NCI-H526 (cell line): Measurements from ENCODE around the gene HBE1.
"Not testable (repeated sequence)": the region's sequence is repeated elsewhere in the genome, so short reads cannot be mapped to it uniquely, and the experiment has no call there.

Experiments used
- DNase-seq, 2 experiments: peaks; one replicate each; lab custom pipeline; 2025; lab: John Stamatoyannopoulos, UW

Gene HBE1

DNA sequence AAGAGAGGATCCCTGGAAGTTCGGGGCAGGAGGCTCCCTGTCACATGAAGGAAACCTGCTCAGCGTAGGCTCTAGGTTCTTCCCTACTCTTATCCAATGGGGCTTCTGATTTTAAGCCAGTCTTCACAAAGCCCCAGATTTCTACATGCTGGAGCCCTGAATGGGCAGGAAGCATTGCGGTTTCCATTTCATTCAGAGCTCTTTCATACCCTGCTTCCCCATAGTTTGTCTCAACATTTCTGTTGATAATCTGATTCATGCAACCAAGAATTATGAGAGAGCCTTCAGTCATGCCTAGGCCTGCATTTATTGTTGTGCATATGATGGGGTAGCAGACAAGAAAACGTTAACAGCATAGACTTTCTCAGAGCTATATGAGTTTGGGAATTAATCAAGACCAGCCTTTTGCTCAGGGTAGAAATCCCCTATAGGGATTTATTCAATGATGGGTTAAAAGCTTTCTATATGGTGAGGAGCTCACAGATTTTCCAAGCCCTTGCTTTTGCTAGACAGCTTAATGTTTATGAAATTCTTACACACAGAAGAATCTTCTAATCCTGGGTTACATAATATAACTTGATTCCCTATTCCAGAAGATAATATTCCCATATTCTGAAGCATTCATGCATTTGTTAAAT, 16.1 kb upstream of the HBE1 start:
- DNase-seq, result no peak

GRCh38 chr11:5284637-5285036, 14.9 kb upstream of the HBE1 start:
- DNase-seq, result no peak

DNA sequence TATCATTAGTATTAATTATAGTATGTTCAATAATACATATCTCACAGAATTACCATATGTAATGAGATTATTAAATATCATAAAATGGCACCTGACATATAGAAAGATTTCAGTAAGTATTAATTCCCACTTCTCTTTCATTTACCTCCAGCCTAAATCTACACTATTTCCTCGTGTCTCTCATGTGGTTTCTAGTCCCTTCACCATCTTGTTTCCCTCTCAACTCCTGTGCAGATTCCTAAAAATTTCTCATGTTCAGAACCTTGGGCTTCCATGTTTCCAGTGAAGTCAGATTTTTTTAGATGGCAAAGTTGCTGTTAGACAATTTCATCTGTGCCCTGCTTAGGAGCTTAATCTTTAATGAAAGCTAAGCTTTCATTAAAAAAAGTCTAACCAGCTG, 14.1 kb upstream of the HBE1 start:
- DNase-seq, result no peak

GRCh38 chr11:5283086-5283485, 13.3 kb upstream of the HBE1 start:
- no peak for DNase-seq

- DNase-seq, result no peak
These were observed 12.9 kb upstream of the HBE1 start for GRCh38 chr11:5282628-5283027.

DNA sequence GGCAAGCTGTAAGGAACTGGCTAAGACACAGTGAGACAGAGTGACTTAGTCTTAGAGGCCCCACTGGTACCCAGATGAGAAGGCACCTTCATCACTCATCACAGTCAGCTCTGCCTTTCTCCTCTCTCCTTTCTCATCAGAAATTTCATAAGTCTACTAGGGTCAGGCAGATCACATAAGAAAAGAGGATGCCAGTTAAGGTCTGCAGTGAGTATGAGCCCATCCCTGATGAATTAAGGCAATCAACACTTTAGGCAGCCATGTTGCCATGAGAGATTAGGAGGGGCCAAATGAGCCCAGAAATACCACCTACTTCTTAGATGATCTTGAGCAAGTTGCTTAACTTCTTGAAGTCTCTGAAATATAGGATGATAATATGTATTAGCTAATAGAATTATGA, 11.9 kb upstream of the HBE1 start:
- no peak for DNase-seq

GRCh38 chr11:5280582-5281102, 10.9 kb upstream of the HBE1 start:
- DNase-seq, result no peak

- no peak for DNase-seq
These were observed 9.8 kb upstream of the HBE1 start for GRCh38 chr11:5279471-5280090.

- DNase-seq, result no peak
These were observed 8.2 kb upstream of the HBE1 start for GRCh38 chr11:5277807-5278382.

DNA sequence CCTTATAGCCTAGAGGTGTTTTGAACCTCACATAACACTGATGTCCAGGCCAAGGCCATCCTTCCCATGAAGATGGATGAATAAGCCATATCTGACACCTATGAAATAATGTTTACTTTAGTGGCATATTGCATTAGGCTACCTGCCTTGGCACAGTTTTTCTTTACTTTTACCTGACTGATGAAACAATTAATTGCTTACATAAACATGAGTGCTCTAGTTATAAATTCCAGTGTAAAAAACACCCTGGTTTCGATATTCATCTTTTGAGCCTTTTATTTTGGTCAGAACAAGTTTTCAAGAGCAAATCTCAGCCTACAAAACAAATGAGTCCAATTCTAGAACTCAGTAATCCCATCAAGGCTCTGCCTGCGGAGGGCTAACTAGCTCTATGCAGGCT, 7.0 kb upstream of the HBE1 start:
- DNase-seq, result no peak

GRCh38 chr11:5275369-5276110, 5.8 kb upstream of the HBE1 start:
- DNase-seq, result no peak

GRCh38 chr11:5274395-5274794, 4.7 kb upstream of the HBE1 start:
- DNase-seq, result no peak

DNA sequence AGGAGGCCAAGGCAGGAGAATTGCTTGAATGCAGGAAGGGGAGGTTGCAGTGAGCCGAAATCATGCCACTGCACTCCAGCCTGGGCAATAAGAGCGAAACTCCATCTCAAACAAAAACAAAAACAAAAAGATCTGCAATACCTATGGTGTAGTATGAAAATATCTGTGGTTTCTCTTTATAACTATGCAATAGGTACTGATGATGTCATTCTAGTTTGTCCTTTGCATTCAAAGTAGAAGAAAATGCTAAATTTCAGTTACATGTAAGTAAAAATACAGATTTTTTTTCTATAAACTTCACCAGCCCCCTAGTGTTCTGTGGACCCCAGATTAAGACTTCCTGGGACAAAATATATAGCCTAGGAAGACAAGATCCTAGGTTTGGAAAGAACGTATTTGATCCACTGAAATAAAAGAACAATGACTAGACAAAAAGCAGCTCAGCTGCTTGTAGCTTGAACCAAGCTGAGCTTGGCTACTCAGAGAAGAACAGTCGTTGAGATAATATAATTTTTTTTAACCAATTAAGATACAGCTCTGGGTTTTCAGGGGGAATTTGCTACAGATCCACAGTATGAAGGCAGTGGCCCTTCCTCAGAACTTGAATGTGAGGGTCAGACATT, 2.8 kb upstream of the HBE1 start:
- no peak for DNase-seq

- DNase-seq, result no peak
These were observed 2.6 kb downstream of the HBE1 start for GRCh38 chr11:5267033-5267563.

GRCh38 chr11:5266609-5267008, 3.1 kb downstream of the HBE1 start:
- DNase-seq, result no peak

- DNase-seq, result no peak
These were observed 3.9 kb downstream of the HBE1 start for GRCh38 chr11:5265832-5266231.

GRCh38 chr11:5258543-5259262, 11.0 kb downstream of the HBE1 start:
- no peak for DNase-seq

GRCh38 chr11:5257296-5257695, 12.4 kb downstream of the HBE1 start:
- DNase-seq, result no peak

DNA sequence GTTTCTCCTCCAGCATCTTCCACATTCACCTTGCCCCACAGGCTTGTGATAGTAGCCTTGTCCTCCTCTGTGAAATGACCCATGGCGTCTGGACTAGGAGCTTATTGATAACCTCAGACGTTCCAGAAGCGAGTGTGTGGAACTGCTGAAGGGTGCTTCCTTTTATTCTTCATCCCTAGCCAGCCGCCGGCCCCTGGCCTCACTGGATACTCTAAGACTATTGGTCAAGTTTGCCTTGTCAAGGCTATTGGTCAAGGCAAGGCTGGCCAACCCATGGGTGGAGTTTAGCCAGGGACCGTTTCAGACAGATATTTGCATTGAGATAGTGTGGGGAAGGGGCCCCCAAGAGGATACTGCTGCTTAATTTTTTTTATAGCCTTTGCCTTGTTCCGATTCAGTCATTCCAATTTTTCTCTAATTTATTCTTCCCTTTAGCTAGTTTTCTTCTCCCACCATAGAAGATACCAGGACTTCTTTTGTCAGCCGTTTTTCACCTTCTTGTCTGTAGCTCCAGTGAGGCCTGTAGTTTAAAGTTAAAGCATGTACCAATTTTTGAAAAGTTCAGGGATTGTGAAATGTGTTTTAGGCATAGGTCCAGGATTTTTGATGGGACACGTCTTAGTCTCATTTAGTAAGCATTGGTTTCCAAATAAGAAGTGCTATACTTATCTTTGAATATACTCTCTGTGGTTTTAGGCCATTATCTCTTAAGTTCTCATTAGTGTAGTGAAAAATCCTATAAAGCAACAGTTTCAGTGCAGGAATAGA, 14.9 kb downstream of the HBE1 start, which contains the start of gene HBG2:
HBG2 (minus strand) TSS at position 136 of the 768 bp plus-strand sequence; CDS start at position 83, 53 bp downstream.
- not testable (repeated sequence) for DNase-seq

GRCh38 chr11:5254023-5254422, 15.7 kb downstream of the HBE1 start:
- not testable (repeated sequence) for DNase-seq
